ENCODE measurements around the gene RPS6KA5.

RPS6KA5 gene

DNA sequence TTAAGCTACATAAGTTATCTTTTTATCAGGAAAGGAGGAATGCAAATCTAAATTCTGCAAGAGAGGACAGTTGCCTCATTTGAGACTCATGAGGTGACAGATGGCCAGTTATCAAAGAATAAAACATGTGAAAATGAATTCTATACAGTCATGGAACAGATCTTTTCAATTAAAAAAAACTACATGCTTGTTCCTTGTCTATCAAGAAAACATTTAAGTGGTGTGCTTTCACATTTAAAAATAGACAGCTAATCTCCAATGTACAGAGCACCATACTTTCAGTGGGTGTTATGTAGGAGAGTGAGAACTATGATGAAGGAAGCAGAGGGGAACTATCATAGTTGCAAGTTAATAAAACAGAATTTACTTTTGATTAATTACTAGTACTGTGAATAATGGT, 167.5 kb downstream of the RPS6KA5 start:
- TF ChIP-seq, protein P1, sequence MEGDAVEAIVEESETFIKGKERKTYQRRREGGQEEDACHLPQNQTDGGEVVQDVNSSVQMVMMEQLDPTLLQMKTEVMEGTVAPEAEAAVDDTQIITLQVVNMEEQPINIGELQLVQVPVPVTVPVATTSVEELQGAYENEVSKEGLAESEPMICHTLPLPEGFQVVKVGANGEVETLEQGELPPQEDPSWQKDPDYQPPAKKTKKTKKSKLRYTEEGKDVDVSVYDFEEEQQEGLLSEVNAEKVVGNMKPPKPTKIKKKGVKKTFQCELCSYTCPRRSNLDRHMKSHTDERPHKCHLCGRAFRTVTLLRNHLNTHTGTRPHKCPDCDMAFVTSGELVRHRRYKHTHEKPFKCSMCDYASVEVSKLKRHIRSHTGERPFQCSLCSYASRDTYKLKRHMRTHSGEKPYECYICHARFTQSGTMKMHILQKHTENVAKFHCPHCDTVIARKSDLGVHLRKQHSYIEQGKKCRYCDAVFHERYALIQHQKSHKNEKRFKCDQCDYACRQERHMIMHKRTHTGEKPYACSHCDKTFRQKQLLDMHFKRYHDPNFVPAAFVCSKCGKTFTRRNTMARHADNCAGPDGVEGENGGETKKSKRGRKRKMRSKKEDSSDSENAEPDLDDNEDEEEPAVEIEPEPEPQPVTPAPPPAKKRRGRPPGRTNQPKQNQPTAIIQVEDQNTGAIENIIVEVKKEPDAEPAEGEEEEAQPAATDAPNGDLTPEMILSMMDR (IDR thresholded peaks at IDR 0.05; ENCODE audit: insufficient read depth, missing control alignments): no peak
- no peak for DNase-seq (ENCODE audit: insufficient read length, low spot score)
- no peak for FAIRE-seq

DNA sequence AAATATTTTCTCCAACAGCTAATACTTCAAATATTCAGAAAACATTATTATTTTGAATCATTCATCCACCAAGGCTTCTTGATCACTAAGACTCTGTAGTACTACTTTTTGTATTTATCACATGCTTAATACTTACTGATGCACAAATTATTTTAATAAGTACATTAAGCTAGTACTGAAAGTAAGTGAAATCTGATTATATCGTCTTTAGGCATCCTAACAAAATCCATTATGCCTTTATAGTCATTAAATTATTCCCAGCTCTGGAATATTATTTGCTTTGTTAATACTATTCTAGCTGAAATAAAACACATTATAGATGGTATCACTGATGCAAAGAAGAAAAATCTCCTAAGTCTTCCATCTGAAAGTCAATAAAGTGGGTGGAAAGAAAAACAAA, 169.1 kb downstream of the RPS6KA5 start:
- TF ChIP-seq, protein P1 (IDR thresholded peaks at IDR 0.05; ENCODE audit: insufficient read depth, missing control alignments): no peak
- no peak for FAIRE-seq
- DNase-seq (ENCODE audit: insufficient read length, low spot score): no peak

DNA sequence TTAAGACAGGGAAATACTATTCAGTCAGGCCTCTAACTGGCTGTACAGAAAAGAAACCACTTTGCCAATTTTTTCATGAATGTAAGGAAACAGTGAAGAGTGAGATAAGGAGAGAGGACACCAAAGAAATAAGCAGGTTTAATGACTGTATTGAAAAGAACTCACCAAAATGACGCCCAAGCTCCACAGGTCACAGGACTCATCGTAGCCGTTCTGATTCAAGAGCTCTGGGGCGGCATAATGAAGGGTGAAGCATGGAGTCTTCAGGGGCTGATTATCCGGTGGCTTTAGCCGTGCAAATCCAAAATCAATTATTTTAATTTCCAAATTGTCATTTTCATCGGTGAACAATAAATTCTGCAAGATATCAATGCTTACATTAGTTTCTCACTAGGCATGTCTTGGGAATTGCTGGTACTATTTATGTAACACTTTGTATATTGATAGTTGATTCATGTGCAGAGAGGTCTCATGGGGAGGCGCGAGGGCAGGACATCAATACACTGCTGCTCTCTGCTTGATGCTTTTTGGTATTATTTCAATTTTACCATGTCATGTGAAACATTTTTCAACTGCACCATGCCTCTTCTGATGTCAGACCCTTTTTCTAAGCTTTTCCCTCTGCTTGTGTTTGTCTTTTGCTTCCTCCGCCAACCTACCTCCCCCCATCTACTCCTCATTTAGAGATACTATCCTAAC, 170.0 kb downstream of the RPS6KA5 start:
- TF ChIP-seq, protein P1 (IDR thresholded peaks at IDR 0.05; ENCODE audit: insufficient read depth, missing control alignments): no peak
- FAIRE-seq: peak; percentile 66
- no peak for DNase-seq (ENCODE audit: insufficient read length, low spot score)

DNA sequence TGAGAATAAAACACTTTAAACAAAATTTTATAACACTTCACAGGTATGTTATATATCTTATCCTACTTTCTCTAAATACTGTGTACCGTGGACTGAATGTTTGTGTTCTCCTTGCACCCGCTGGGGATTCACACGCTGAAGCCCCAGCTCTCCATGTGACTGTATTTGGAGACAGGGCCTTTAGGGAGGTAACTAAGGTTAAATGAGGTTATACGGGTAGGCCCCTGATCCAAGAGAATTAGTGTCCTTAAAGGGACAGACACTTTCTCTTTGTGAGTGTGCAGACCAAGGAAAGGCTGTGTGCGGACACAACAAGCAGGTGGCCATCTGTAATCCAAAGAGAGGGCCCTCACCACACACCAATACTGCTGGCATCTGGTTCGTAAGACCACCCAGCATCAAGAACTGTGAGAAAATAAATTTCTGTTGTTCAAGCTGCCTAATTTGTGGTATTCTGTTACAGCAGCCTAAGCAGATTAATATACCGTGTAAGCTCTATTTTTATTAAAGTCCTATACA, 174.1 kb downstream of the RPS6KA5 start:
- no peak for DNase-seq (ENCODE audit: insufficient read length, low spot score)
- no peak for FAIRE-seq
- TF ChIP-seq, protein P1 (IDR thresholded peaks at IDR 0.05; ENCODE audit: insufficient read depth, missing control alignments): no peak

DNA sequence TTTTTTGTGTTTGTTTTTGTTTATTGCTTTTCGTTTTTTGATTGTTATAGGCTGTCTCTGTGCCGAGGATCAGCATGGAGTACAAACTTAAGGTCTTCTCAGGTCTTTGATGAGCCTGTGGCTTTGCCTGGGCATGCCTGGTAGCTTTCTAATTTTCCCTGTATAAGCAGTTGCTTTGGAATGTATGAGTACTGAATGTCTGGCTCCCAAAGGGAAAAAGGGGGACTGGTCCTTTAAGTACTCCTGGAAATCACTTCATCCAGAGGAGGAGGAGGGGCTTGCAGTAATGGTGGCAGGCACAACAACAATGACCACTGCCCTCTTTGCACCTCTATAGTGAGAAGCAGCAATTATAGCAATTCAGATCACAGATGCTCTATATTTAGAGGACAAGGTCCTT, 176.7 kb downstream of the RPS6KA5 start:
- FAIRE-seq (no peak), DNase-seq (ENCODE audit: insufficient read length, low spot score) (no peak)
- TF ChIP-seq, protein P1 (IDR thresholded peaks at IDR 0.05; ENCODE audit: insufficient read depth, missing control alignments): no peak

DNA sequence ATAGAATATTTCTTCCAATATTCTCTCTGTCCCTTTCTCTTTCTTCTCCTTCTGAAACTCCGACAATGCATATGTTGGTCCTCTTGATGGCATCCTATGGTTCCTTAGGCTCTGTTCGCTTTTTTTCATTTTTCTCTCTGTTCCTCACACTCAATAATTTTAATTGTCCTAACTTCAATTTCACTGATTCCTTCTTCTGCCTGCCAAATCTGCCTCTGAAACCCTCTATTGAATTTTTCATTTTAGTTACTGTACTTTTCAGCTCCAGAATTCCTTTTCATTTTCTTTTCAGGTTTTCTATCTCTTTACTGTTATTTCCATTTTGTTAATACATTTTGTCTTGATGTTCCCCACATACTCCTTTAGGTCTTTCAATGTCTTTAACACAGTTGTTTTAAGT, 177.2 kb downstream of the RPS6KA5 start:
- DNase-seq (ENCODE audit: insufficient read length, low spot score): no peak
- TF ChIP-seq, protein P1 (IDR thresholded peaks at IDR 0.05; ENCODE audit: insufficient read depth, missing control alignments): no peak
- no peak for FAIRE-seq

DNA sequence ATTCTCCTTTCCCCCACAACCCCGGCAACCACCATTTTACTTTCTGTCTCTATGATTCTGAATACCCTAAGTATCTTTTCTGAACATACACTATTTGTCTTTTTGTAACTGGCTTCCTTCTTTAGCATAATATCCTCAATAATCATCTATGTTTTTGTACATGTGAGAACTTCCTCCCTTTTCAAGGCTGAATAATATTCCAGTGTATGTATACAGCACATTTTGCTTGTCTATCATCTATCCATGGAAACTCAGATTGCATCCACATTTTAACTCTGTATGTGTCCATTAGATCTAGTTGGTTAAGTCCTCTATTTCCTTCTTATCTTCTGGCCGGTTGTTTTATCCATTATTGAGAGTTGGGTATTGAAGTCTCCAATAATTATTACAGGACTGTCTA, 180.2 kb downstream of the RPS6KA5 start:
- FAIRE-seq (no peak), DNase-seq (ENCODE audit: insufficient read length, low spot score) (no peak)
- TF ChIP-seq, protein P1 (IDR thresholded peaks at IDR 0.05; ENCODE audit: insufficient read depth, missing control alignments): no peak

Measured in D721Med (cell line).